22Rv1 (cell line): ENCODE data around the gene HOXA3.

Experiments used
- CTCF ChIP-seq: fragments of 450-650 bp; IDR thresholded peaks from 2 replicates; pipeline ENCODE4 v1.5.1; 2017; ENCODE audit warnings: mild to moderate bottlenecking
- ZFX ChIP-seq: fragments of 450-650 bp; IDR thresholded peaks from 2 replicates; pipeline ENCODE4 v1.6.1; 2017; ENCODE audit warnings: antibody characterized with exemption, borderline replicate concordance

GRCh38 chr7:27155816-27156507 lies 3.6 kb upstream of the HOXA3 start:
- peak; percentile 20; the same call in 1 of the 2 replicates for TF ChIP-seq CTCF
- no peak for TF ChIP-seq ZFX
